ENCODE measurements around the gene KRTAP10-4. TPM values are rescaled to one million over a fixed set of nuclear protein-coding genes. Genes with fewer than 3 reads are reported as not detected.

KRTAP10-4 gene
- total and polyA plus RNA-seq, 7 donors, result not detected

DNA sequence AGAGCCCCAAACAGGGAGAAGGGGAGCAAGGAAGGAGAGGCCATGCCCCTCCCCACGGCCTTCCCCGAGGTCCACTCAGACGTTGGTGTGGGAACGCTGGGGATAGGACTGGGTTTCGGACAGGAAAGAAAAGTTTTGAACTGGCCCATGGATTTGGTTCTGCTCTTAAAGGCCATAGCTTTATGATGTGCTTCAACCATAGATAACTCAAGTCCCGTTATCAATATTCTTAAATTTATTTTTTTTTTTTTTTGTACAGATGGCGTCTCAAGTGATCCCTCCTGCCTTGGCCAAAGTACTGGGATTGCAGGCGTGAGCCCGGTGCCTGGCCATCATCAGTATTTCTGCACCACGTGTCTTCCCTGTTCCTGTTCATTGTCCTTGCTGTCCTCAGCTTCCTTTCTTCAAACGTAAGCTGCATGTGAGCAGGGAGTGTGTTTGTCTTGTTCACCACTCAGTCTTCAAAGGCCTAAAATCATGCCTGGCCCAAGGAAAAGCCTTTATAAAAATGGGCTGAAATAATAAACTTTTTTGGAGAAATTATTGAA is 32.7 kb upstream of the KRTAP10-4 start:
- H3K9me3 ChIP-seq, result no peaks in the 10 kb centered on the region
- H3K27ac ChIP-seq, result no peak overlapping the region
- no peaks in the 10 kb centered on the region for H3K4me1 ChIP-seq
- TF ChIP-seq, protein P1, sequence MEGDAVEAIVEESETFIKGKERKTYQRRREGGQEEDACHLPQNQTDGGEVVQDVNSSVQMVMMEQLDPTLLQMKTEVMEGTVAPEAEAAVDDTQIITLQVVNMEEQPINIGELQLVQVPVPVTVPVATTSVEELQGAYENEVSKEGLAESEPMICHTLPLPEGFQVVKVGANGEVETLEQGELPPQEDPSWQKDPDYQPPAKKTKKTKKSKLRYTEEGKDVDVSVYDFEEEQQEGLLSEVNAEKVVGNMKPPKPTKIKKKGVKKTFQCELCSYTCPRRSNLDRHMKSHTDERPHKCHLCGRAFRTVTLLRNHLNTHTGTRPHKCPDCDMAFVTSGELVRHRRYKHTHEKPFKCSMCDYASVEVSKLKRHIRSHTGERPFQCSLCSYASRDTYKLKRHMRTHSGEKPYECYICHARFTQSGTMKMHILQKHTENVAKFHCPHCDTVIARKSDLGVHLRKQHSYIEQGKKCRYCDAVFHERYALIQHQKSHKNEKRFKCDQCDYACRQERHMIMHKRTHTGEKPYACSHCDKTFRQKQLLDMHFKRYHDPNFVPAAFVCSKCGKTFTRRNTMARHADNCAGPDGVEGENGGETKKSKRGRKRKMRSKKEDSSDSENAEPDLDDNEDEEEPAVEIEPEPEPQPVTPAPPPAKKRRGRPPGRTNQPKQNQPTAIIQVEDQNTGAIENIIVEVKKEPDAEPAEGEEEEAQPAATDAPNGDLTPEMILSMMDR (IDR thresholded peaks at IDR 0.05), result no peak
- intact Hi-C loops (cut with DNase I), result no loop called here
- H3K4me3 ChIP-seq, result no peak overlapping the region
- WGBS, 3 donors, result 72 to 78% (median 72%) methylated on average over 11 of the region's 11 CpGs
- no peaks in the 10 kb centered on the region for H3K36me3 ChIP-seq (ENCODE audit: insufficient read depth in 1 of 2, low read depth in 1 of 2)
- ATAC-seq (no peak), DNase-seq (no peak)
- H3K27me3 ChIP-seq (ENCODE audit: insufficient read depth in 3 of 3, low read length in 2 of 3), result peaks cover 0 to 17% (median 7%) of the 10 kb centered on the region in 3 donors

DNA sequence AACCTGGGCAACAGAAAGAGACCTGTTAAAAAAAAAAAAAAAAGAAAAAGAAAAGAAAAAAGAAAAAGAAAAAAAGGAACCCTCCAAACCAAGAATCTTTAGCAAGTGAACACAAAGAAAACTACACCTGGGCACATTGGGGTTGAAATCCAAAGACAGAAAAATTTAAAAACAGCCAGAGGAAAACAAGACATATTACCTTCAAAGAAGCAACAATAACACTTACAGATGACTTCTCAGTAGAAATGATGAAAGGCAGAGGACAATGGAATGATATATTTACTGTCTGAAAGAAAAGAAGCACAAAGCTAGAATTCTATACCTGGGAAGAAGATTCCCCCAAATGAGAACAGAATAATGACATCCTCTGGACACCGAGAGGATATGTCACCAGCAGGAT is 30.8 kb upstream of the KRTAP10-4 start:
- Histone ChIP-seq H3K4me3 (no peak overlapping the region), H3K4me1 (no peaks in the 10 kb centered on the region), H3K27ac (no peak overlapping the region), H3K36me3 (ENCODE audit: insufficient read depth in 1 of 2, low read depth in 1 of 2) (no peaks in the 10 kb centered on the region), H3K27me3 (ENCODE audit: insufficient read depth in 3 of 3, low read length in 2 of 3) (peaks cover 0 to 20% (median 7%) of the 10 kb centered on the region in 3 donors), H3K9me3 (peaks cover 4% of the 10 kb centered on the region)
- WGBS, 3 donors, result 82 to 85% (median 83%) methylated on average over 1 of the region's 1 CpG
- intact Hi-C loops (cut with DNase I), result no loop called here
- DNase-seq, result no peak
- TF ChIP-seq, protein P1 (IDR thresholded peaks at IDR 0.05), result no peak
- no peak for ATAC-seq

DNA sequence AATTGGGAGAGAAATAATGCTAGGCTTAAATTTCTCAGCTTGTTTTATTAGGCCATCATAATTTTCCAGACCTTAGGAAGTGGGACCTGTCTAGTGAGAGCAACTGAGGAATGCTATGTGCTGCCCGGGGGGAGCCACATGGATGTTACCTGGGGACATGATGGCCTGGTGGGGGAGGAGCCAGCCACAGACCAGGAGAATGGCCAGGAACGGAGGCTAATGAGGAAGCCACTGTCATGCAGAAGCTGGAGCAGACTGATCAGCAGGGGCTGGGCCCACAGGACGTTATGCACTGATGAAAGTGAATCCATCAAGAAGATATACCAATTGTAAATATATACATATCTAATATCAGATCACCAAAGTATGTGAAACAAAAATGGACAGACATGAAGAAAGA is 29.0 kb upstream of the KRTAP10-4 start:
- TF ChIP-seq, protein P1 (IDR thresholded peaks at IDR 0.05), result no peak
- ATAC-seq (no peak), DNase-seq (no peak)
- H3K27me3 ChIP-seq (ENCODE audit: insufficient read depth in 3 of 3, low read length in 2 of 3), result peaks cover 0 to 31% (median 8%) of the 10 kb centered on the region in 3 donors
- intact Hi-C loops (cut with DNase I), result no loop called here
- H3K4me1 ChIP-seq, result no peaks in the 10 kb centered on the region
- peaks cover 4% of the 10 kb centered on the region for H3K9me3 ChIP-seq
- 63 to 70% (median 67%) methylated on average over 3 of the region's 3 CpGs for WGBS, 3 donors
- H3K27ac ChIP-seq, result no peak overlapping the region
- no peaks in the 10 kb centered on the region for H3K36me3 ChIP-seq (ENCODE audit: insufficient read depth in 1 of 2, low read depth in 1 of 2)
- no peak overlapping the region for H3K4me3 ChIP-seq

DNA sequence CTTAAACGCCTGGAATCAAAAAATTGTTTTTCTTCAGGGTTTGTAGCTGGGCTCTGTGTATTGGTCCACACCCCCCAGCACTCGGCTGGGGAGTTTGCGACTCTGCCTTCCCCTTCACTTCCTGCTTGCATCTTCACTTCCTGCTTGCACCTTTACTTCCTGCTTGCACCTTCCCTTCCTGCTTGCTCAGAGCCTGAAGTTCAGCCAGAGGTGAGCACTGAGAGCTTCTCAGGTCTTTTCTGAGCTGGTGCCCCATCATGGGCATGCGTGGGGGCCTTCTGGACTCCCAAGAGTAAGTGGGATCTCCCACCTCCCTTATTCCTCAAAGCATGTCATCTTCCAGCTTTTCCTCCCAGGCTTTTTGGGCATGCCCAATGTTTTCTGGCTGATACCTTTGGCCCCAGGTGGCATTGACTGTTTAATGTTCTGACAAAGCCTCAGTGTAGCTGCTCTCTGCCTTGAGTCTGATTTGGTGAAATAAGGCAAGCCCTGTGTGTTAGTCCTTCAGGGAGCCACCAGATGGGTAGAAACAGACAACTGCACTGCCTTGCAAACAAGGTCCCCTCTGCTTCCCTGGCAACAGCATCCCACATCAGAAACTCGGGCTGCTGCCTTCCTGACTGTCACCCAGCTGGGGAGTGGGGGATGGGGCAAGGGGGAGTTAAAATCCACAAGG is 25.7 kb upstream of the KRTAP10-4 start:
- H3K27me3 ChIP-seq (ENCODE audit: insufficient read depth in 3 of 3, low read length in 2 of 3), result peaks cover 0 to 50% (median 8%) of the 10 kb centered on the region in 3 donors
- no peaks in the 10 kb centered on the region for H3K36me3 ChIP-seq (ENCODE audit: insufficient read depth in 1 of 2, low read depth in 1 of 2)
- WGBS, 3 donors, result 42 to 60% (median 54%) methylated on average over 5 of the region's 5 CpGs
- intact Hi-C loops (cut with DNase I), result no loop called here
- DNase-seq, result no peak
- TF ChIP-seq, protein P1 (IDR thresholded peaks at IDR 0.05), result no peak
- H3K27ac ChIP-seq, result no peak overlapping the region
- H3K4me1 ChIP-seq, result no peaks in the 10 kb centered on the region
- peaks cover 4% of the 10 kb centered on the region for H3K9me3 ChIP-seq
- H3K4me3 ChIP-seq, result no peak overlapping the region
- no peak for ATAC-seq

All from psoas muscle (tissue), 8 donors.